GM11168 (cell line): ENCODE measurements around the gene RPUSD1.

Experiments
- in situ Hi-C: fragments of 300-500 bp; cut with MboI; formaldehyde crosslinking; loops from one replicate; pipeline ENCODE4 v1.12.0; 2022; ENCODE audit warnings: low sequenced_read_pairs; ENCODE audit not compliant: unreplicated experiment

RPUSD1 gene

DNA sequence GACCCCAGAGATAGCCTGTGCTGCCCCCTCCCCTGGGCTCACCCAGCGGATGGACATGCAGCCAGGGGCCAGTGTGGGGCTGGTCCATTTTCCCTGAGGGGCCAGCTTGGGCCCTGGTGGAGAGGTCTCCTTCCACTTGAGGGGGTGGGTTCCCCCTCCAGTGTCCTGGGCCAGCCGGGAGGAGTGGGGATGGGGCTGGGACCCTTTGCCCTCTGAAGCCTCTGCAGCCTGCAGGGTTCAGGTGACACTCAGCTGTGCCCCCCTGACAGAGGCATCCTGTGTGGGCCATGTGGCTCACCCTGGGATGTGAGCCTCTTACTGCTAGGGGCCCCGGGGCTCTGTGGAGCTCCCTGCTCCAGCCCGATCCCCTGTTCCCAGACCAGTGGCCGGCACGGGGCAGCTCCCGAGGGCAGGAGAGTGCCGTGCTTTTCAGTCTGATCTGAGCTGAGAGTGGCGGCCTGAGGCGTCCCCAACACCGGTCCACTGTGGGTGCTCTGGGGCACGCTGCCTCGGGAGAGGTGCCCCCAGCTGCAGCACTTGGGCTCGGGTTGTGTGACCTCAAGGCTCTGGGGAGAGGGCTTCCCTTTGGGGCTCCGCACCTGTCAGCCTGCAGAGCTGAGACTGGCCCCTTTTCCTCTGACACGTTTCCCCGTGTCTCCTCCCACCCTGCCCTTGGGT is 12.8 kb upstream of the RPUSD1 start:
- in situ Hi-C loops = no loop called here

DNA sequence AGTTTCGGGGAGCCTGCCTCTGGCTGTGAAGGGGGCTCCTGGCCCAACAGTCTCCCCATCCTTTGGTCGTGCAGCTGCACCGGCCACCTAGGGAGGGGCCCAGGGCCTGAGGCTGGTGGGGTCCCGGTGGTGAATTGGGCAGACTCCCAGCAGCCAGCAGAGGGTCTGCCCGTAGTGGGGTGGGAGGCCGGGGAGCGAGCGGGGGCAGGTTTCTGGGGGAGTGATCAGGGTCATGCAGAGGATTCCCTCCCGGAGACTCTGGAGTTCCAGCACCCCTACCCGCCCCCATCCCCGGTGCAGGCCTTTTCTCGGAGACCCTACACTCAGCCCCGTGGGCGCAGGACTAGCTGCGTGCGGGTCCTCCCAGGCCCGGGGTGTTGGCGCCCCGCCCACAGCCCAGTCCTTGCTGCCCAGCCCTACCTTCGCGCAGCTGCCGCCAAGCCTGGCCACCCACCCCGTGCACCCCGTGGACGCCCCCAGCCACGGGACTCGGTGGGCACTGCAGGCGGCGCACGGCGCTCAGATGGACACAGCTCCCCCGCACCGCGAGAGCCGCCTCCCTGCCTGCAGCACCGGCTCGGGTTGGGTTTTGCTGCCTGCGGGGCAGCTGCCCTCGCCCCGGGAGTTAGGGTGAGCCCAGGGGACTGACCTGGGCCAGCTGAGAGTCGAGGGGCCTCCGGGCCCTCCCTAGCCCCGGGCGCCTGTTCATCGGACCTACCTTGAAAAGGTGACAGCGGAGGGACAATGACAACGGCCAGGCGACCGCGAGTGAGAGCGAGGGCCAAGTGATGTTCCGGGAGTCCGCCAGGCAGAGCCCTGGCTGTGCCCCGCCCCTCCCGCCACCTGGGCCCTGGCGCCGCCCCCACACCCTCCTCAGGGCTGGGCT is 12.0 kb upstream of the RPUSD1 start, which contains the start of gene GNG13:
TSS of gene GNG13 (minus strand) at position 787 of the 886 bp plus-strand sequence. CDS start 1,657 bp downstream, outside the sequence.
- in situ Hi-C loops = no loop called here

DNA sequence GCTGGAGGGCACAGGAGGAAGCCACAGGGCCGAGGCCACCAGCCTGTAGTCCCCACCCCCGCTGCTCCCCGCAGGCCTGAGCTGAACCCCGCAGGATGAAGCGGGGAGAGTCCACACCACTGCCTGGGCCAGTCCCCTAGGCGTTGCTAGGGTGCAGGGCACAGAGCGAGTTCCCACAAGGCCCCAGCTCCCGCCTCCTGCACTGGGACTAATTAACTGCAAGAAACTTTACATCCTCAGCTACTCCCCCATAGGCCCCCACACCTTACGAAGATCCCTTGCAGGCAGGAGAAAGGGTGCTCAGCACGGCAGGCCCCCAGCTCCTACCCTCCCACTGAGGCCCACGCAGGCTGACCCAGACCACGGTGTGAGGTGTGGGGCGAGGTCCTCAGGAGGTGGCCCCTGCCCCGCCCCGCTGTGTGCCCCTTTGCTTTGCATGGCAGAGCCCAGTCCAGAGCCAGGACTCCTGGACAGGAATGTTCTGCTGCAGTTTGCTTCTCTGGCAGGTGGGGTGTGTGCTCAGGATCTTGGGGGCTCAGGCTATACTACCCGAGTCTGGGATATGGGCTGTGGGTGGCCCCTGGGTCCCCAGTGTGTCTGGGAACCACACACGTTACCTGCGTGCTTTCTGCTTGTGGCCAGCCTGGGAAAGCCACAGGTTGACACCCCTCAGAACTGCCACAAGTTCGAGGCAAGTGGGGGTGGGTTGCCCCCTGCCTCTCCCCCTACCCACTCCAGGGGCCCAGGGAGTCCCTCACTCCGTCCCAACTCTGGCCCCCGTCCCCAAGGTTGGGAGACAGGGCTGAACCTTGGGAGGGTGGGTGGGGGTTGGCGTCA is 11.1 kb upstream of the RPUSD1 start:
- in situ Hi-C loops = no loop called here

DNA sequence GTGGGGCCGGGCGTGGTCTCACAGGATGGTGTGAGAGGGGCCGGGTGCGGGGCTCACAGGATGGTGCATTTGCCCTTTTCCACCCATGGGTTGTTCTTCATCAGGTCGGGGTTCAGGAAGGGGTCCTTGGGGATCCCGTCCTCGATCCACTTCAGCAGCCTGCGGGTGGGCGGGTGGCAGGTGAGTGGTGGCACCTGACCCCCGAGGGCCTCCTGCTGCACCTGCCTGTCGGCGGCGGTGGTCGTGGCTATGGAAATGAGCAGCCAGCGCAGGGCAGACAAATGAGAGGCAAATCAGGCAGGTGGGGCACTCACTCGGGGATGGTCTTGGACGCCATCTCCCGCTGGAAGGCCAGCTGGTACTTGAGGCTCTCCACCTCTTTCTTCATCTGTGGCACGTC is 10.5 kb upstream of the RPUSD1 start:
- in situ Hi-C loops = no loop called here

DNA sequence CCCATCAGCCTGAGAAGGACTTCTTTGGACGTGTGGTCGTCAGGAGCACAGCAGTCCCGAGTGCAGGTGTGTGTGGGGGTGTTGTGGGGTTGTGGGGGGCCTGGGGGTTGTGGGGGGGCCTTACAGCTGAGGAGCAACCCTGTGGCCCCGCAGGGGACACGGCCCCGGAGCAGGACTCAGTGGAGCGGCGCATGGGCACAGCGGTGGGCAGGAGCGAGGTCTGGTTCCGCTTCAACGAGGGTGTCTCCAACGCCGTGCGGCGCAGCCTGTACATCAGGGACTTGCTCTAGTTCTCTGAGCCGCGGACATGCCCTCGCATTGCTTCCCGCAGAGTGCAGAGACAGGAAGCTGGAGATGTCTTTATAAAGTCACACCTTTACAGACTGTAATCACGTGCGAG is 9.5 kb upstream of the RPUSD1 start:
- in situ Hi-C loops = no loop called here

DNA sequence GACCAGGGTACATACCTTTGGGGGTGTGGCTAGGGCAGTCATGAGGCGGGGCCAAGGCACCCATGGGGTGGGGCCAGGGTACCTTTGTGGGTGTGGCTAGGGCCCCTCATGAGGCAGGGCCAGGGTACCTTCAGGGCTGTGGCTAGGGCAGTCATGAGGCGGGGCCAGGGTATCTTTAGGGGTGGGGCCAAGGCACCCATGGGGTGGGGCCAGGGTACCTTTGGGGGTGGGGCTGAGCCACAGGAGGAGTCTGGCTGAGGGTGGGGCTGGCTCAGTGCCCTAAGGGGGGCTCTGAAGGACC is 8.9 kb upstream of the RPUSD1 start:
- in situ Hi-C loops = no loop called here

DNA sequence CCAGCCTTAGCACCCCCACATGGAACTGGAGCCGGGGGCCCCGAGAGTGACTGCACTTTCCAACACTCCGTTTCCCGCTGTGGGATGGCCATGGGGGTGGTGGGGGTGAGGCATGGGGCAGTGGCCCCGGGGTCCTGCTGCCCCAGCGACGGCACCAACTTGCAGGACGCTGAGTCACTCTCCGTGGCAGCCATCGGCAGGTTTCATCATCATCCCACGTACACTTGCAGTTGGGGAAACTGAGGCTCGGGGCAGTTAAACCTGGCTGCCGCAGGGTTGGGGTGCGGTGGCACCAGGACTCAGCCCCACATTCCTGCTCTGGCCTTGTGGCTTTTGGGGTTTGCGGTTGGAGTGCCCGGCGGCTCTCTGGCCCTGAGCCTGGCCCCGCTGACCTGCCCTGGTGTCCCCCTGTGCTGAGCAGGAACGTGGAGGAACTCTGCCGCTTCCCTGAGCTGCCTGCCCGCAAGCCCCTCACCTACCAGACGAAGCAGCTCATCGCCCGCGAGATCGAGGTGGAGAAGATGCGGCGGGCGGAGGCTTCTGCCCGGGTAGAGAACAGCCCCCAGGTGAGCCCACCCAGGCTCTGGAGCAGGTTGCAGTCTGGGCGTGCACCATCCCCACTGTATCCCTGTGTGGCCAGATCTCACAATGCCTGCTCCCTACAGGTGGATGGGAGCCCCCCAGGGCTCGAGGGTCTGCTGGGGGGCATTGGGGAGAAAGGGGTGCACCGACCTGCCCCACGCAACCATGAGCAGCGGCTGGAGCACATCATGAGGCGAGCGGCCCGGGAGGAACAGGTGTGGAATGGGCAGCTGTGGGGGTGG is 8.3 kb upstream of the RPUSD1 start:
- in situ Hi-C loops = no loop called here

DNA sequence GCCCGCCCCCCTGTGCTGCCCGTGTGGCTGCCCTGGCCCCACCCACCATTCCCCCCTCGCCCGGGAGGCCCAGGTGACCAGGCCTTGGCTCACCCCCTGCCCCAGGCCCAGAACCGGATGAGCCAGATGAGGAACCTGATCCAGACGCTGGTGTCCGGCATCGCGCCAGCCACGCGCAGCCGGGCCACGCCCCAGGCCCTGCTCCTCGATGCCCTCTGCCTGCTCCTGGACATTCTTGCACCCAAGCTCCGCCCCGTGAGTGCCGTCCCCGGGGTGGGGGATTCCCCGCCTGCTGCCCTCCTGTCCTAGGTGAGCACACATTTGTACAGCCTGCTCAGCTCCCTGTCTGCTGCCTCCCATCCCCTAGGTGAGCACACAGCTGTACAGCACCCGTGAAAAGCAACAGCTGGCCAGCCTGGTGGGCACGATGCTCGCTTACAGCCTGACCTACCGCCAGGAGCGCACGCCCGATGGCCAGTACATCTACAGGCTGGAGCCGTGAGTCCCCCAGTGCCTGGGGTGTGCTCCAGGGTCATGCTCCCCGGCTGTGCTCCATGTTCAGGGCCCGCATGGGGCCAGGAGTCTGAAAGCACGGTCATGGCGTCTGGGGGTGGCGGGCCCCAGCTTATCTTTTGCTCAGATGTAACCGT is 7.5 kb upstream of the RPUSD1 start:
- in situ Hi-C loops = no loop called here

DNA sequence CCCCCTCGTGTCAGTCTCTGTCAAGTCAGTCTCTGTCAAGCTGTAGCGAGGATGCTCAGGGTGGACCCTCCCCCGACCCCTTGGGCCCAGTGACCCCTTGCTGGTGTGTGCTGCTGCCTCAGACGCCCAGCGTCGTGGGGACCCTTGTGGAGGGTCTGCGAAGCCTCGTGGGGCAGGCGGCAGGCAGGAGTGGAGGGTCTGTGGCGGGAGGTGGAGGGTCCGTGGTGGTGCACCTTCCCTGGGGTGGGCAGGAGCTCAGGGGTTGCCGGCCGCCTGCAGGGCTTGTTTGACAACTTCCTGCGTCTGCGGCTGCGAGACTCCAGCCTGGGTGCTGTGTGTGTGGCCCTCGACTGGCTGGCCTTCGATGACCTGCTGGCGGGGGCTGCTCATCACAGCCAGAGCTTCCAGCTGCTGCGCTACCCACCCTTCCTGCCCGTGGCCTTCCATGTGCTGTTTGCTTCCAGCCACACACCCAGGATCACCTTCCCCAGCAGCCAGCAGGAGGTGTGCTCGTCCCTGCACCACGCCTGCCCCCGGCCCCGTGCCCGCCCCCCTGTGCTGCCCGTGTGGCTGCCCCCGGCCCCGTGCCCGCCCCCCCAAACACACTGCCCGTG is 6.8 kb upstream of the RPUSD1 start:
- in situ Hi-C loops = no loop called here

DNA sequence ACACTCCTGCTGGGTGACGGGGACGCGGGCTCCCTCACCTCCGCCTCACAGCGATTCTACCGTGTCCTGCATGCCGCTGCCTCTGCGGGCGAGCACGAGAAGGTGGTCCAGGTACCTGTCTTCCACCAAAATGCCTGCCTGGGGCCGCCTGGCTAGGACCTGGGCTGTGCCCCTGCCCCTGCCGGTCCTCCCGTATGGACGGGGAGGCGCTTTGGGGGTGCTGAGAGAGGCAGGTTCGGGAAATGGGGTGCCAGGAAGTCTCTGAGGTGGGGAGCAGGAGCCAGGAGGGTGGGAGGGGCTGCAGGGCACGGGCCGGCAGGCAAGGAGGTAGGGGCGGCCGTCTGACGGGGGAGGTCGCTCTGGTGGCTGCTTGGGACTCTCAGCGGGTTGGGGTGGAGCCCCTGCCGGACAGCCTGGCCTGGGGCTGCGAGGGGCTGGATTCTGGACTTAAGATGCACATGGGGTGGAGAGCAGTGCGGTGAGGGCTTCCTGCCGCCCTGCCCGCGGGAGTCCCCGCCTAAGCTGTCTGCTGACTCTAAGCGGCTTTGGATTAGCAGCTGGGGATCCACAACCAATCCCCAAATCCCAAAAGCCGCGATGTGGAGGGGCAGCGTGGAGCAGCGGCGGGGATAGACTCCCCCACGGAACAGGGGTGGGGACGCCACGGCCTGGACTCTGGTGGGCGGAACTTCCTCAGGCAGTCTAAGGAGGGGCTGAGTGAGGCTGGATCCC is 6.1 kb upstream of the RPUSD1 start:
- in situ Hi-C loops = no loop called here

DNA sequence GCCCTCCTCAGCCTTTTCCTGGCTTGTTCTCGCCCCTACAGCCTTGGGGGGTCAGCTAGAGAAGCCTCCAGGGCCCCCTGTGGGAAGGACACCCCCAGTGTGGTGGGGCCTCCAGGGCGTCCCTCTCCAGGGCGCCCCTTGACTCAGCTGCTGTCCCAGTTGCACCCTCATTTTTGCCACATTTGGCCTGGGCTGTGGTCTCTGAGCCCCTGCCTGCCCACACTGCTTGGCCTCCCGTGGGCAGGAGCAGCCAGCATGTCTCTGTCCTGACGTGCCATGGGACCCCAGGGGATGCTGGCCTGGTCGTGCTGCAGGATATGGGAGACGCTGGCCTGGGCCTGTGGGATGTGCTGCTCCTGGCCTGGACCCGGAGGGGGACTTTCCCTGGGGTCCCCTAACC is 5.2 kb upstream of the RPUSD1 start:
- in situ Hi-C loops = no loop called here

DNA sequence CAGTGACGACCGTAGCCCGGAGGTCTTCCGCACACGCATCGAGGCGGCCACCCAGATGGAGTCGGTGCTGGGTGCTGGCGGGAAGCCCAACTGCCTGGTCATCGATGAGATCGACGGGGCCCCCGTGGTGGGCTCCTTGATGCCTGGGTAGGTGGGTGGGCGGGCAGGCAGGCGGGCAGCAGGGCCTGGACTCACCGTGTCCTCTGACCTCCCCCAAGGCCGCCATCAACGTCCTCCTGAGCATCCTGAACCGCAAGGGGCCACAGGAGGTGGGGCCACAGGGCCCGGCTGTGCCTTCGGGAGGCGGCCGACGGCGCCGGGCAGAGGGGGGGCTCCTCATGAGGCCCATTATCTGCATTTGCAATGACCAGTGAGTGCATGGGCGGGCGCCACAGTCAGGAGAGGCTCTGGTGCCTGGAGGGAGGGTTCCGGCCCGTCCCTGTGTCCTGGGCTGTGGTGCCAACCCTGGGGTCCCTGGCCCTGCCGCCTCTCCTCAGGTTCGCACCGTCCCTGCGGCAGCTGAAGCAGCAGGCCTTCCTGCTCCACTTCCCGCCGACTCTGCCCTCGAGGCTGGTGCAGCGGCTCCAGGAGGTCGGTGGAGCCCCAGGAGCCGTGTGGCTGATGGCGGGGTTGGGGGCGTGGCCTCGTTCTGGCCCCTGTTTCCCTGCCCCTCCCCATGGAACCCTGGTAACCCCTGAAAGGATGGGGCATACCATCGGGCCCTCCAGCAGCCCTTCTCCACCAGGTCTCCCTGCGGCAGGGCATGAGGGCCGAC is 4.2 kb upstream of the RPUSD1 start:
- in situ Hi-C loops = no loop called here

DNA sequence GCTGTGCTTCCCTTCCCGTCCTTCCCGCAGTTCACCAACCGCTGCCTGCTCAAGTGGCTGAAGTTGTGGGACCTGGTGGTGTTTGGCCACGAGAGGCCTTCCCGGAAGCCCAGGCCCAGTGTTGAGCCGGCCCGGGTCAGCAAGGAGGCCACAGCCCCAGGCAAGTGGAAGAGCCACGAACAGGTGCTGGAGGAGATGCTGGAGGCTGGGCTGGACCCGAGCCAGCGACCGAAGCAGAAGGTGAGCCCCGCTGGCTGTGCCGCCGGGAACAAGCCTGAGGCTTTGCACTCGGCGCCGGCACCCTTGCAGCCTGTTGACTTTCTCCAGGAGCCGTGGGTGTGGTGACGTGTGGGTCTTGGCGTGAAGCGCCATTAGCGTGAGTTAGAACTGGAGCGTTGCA is 3.0 kb upstream of the RPUSD1 start:
- in situ Hi-C loops = no loop called here

DNA sequence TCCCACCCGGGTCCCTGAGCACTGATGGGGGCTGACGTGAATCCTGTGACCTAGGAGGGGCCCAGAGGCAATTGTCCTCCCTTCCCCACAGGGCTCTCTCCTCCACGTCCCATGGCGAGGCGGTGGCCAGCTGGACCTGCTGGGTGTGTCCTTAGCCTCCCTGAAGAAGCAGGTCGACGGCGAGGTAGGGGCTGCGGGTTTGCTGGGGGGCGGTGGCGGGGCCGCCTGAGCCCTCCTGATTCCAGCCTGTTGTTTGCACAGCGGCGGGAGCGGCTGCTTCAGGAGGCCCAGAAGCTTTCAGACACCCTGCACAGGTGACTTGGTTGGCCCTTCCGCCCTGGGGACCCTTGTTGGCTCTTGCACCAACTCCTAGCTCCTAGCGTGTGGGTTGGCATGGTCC is 1.9 kb upstream of the RPUSD1 start:
- in situ Hi-C loops = no loop called here

DNA sequence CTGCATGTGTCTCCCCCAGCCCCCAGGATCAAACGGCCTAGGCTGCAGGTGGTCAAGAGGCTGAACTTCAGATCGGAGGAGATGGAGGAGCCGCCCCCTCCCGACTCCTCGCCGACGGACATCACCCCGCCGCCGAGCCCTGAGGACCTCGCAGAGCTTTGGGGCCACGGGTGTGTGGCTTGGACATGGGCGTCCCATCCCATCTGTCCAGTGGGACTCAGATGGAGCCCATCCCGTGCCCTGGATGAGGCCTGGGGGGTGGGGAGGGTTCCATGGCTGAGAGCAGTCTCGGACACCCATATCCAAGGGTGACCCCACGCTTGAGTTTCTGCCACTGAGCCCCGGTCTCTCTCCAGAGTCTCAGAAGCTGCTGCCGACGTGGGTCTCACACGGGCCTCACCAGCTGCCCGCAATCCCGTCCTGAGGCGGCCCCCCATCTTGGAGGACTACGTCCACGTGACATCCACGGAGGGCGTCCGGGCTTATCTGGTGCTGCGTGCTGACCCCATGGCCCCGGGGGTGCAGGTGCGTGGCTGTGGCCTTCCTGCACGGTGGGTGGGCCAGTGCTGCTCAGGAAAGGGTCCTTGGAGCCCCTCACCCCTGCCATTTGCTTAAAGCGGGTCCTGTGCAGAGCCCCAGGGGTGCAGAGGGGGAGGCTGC is 1.1 kb upstream of the RPUSD1 start:
- in situ Hi-C loops = loop anchor here (5.0 kb wide), 1 partner anchor 77 kb away; no protein-coding TSS in a partner anchor

DNA sequence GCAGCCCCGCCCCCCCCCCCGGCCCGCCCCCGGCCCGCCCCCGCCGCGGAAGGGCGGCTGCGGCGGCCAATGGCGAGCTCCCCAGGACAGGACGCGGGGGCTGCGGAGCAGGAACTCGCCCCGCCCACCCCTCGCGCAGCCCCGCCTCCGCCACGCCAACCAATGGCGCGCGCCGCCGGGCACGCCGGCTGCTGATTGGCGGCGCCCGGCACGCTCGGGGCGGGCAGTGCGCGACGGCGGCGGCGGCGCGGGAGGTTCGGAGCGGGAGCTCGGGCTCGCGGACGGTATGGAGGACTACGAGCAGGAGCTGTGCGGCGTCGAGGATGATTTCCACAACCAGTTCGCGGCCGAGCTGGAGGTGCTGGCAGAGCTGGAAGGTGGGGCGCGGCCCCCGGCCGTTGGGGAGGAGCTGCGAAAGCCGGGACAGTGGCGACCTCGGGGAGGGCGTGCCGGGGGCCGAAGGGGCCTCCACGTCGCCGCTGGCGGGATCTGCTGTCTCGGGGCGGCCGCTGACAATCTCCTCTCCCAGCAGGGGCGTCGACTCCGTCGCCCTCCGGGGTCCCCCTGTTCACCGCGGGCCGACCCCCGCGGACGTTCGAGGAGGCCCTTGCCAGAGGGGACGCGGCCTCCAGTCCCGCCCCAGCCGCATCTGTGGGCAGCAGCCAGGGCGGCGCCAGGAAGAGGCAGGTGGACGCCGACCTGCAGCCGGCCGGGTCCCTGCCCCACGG is 382 bp upstream of the RPUSD1 start, which contains the start of gene CHTF18:
TSS of gene CHTF18 (plus strand) at position 222 of the 728 bp plus-strand sequence. CDS start at position 287, 65 bp downstream.
- in situ Hi-C loops = loop anchor here (5.0 kb wide), 1 partner anchor 76 kb away; no protein-coding TSS in a partner anchor
